ENCODE measurements around the gene JAG1. TPM values are rescaled to one million over a fixed set of nuclear protein-coding genes. Genes with fewer than 3 reads are reported as not detected.

The JAG1 gene
- total and polyA plus RNA-seq, 2 donors (not counting 3 experiments of a cell fraction or from before 2014, with no cell fraction given) = 19.7 to 37.0 TPM

DNA sequence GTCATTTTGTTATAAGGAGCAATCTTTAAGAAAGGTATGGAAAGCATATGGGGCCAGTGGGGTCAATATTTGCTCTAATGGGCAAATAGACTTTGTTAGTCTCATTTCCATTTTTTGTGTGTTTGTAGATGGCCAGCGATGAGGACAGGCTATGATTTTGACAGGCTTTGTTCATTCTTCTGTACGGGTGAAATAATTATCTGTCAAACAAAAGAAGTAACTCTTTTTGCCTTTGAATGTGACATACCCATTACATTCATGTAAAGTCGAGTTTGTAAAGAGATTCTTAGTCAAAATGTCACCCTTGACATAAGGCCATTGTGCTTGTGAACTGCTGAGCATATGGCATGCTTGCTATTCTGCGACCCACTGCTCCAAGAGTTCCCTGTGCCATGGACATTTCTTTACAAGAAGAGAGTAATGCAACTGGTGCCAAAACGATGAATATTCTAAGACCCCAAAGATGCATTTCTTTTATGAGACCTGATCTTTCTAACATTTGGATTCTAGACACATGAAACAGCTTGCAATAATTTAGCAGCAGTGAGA, 38.2 kb upstream of the JAG1 start:
- no peak overlapping the region for H3K9ac ChIP-seq (replicated peaks; ENCODE audit: extremely low read depth, insufficient read depth, low read length)
- dilution Hi-C loops (cut with MboI; ENCODE audit: extremely low pct_ligation_motif_present, low sequenced_read_pairs) (no loop called here), intact Hi-C loops (cut with micrococcal nuclease) (no loop called here)
- H3K79me2 ChIP-seq (ENCODE audit: control insufficient read depth, insufficient read depth, low read length) = no peaks in the 10 kb centered on the region
- POLR2A ChIA-PET = no interaction called here
- no peaks in the 10 kb centered on the region for H4K20me1 ChIP-seq (replicated peaks; ENCODE audit: control insufficient read depth, extremely low read depth, insufficient read depth, low read length)
- BruUV-seq (replicated peaks) = no TSS peak
- H3K4me3 ChIP-seq (replicated peaks in 1 of 3; ENCODE audit: insufficient read depth in 1 of 3, low read depth in 1 of 3, low read length in 3 of 3) = no peak overlapping the region
- CTCF ChIA-PET = interaction anchor here (2.1 kb wide), 1 partner anchor 493 kb away, joined by 6 read pairs; no protein-coding TSS in a partner anchor
- peaks cover 18% of the 10 kb centered on the region for H3K4me1 ChIP-seq (ENCODE audit: control insufficient read depth, extremely low read depth, insufficient read depth, low read length)
- no peak for FAIRE-seq
- no peaks in the 10 kb centered on the region for H3K36me3 ChIP-seq (ENCODE audit: control insufficient read depth in 2 of 2, extremely low read depth in 1 of 2, insufficient read depth in 2 of 2, low read length in 2 of 2)
- no peak overlapping the region for H3K27ac ChIP-seq (ENCODE audit: insufficient read depth, low read depth, low read length)
- no peak overlapping the region for H3K4me2 ChIP-seq (ENCODE audit: insufficient read depth, low read length)
- no peak overlapping the region for H2AFZ ChIP-seq (ENCODE audit: low read depth, low read length)
- no peak for DNase-seq (ENCODE audit: low read depth, low spot score)
- TF ChIP-seq JUN (IDR thresholded peaks at IDR 0.05; ENCODE audit: borderline replicate concordance, insufficient read depth, insufficient read length, low read depth) = no peak
- no peaks in the 10 kb centered on the region for H3K9me3 ChIP-seq (replicated peaks; ENCODE audit: control insufficient read depth, insufficient read depth, low read length)
- H3K9me1 ChIP-seq (replicated peaks; ENCODE audit: control insufficient read depth, extremely low read depth, insufficient read depth, low read length) = no peaks in the 10 kb centered on the region
- H3K27me3 ChIP-seq (ENCODE audit: control insufficient read depth in 2 of 2, insufficient read depth in 2 of 2, low read length in 2 of 2) = no peaks in the 10 kb centered on the region

DNA sequence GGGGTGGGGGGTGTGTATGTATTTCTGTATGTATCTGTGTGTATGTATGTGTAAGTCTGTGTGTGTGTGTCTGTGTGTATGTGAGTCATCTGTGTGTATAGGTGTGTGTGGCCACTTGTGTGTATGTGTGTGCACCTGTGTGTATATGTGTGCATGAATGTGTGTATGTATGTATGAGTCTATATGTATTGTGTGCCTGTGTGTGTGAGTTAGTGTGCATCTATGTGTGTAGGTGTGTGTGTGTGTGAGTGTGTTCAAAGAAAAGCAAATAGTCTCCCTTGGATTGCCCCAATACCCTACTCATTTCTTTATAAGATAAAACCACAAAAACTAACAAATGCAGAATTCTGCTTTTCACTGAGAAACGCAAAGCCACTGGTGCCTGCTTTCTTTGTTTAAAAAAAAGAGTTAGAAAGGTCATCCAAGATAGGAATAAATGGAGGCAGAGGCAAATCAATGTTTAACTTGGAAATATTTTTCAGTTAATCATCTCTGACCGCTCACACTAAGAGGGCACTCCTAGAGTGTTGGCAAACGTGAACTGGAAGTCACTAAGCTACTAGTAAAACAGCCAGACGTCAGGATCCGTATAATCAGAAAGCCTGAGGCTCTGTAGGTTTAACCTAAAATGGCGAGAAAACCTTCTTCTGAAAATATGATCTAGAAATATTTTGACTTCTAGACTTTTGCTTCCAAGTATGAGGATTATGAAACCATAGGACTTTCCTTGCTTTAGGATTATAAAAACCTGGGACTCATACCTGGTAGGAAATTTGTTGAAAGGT, 37.4 kb upstream of the JAG1 start:
- Histone ChIP-seq H3K4me1 (ENCODE audit: control insufficient read depth, extremely low read depth, insufficient read depth, low read length) (peaks cover 10% of the 10 kb centered on the region), H4K20me1 (replicated peaks; ENCODE audit: control insufficient read depth, extremely low read depth, insufficient read depth, low read length) (no peaks in the 10 kb centered on the region), H3K36me3 (ENCODE audit: control insufficient read depth in 2 of 2, extremely low read depth in 1 of 2, insufficient read depth in 2 of 2, low read length in 2 of 2) (no peaks in the 10 kb centered on the region), H3K9me3 (replicated peaks; ENCODE audit: control insufficient read depth, insufficient read depth, low read length) (no peaks in the 10 kb centered on the region), H2AFZ (ENCODE audit: low read depth, low read length) (no peak overlapping the region), H3K9me1 (replicated peaks; ENCODE audit: control insufficient read depth, extremely low read depth, insufficient read depth, low read length) (no peaks in the 10 kb centered on the region), H3K9ac (replicated peaks; ENCODE audit: extremely low read depth, insufficient read depth, low read length) (no peak overlapping the region), H3K27ac (ENCODE audit: insufficient read depth, low read depth, low read length) (no peak overlapping the region), H3K4me2 (ENCODE audit: insufficient read depth, low read length) (no peak overlapping the region), H3K27me3 (ENCODE audit: control insufficient read depth in 2 of 2, insufficient read depth in 2 of 2, low read length in 2 of 2) (no peaks in the 10 kb centered on the region), H3K4me3 (replicated peaks in 1 of 3; ENCODE audit: insufficient read depth in 1 of 3, low read depth in 1 of 3, low read length in 3 of 3) (no peak overlapping the region), H3K79me2 (ENCODE audit: control insufficient read depth, insufficient read depth, low read length) (no peaks in the 10 kb centered on the region)
- ChIA-PET CTCF (no interaction called here), POLR2A (no interaction called here)
- intact Hi-C loops (cut with micrococcal nuclease) (no loop called here), dilution Hi-C loops (cut with MboI; ENCODE audit: extremely low pct_ligation_motif_present, low sequenced_read_pairs) (no loop called here)
- DNase-seq (ENCODE audit: low read depth, low spot score) = no peak
- no peak for FAIRE-seq
- no peak for TF ChIP-seq MYC (IDR thresholded peaks at IDR 0.05; ENCODE audit: low read depth, low read length)
- TF ChIP-seq, protein P1, sequence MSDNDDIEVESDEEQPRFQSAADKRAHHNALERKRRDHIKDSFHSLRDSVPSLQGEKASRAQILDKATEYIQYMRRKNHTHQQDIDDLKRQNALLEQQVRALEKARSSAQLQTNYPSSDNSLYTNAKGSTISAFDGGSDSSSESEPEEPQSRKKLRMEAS (IDR thresholded peaks at IDR 0.05; ENCODE audit: insufficient read depth, insufficient read length) = no peak
- TF ChIP-seq EZH2 (IDR thresholded peaks at IDR 0.05; ENCODE audit: borderline replicate concordance, low read depth, low read length, severe bottlenecking) = no peak
- no peak for TF ChIP-seq POLR2AphosphoS5 (IDR thresholded peaks at IDR 0.05; ENCODE audit: insufficient read depth, low read depth, low read length)
- TF ChIP-seq JUN (IDR thresholded peaks at IDR 0.05; ENCODE audit: borderline replicate concordance, insufficient read depth, insufficient read length, low read depth) = no peak
- TF ChIP-seq, protein P2, sequence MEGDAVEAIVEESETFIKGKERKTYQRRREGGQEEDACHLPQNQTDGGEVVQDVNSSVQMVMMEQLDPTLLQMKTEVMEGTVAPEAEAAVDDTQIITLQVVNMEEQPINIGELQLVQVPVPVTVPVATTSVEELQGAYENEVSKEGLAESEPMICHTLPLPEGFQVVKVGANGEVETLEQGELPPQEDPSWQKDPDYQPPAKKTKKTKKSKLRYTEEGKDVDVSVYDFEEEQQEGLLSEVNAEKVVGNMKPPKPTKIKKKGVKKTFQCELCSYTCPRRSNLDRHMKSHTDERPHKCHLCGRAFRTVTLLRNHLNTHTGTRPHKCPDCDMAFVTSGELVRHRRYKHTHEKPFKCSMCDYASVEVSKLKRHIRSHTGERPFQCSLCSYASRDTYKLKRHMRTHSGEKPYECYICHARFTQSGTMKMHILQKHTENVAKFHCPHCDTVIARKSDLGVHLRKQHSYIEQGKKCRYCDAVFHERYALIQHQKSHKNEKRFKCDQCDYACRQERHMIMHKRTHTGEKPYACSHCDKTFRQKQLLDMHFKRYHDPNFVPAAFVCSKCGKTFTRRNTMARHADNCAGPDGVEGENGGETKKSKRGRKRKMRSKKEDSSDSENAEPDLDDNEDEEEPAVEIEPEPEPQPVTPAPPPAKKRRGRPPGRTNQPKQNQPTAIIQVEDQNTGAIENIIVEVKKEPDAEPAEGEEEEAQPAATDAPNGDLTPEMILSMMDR (IDR thresholded peaks at IDR 0.05; ENCODE audit: extremely low read depth in 1 of 2, insufficient read depth in 1 of 2, low read depth in 1 of 2, low read length in 2 of 2) = no peak
- no peak for TF ChIP-seq GATA2 (IDR thresholded peaks at IDR 0.05; ENCODE audit: insufficient read depth, insufficient read length, low read depth, low read length)
- TF ChIP-seq POLR2A (IDR thresholded peaks at IDR 0.05; ENCODE audit: low read depth, low read length) = no peak
- no peak for TF ChIP-seq FOS (IDR thresholded peaks at IDR 0.05; ENCODE audit: borderline replicate concordance, insufficient read depth, low read length)
- BruUV-seq (replicated peaks) = no TSS peak

All from endothelial cell of umbilical vein (primary cell).